ENCODE data around the gene CFAP90. TPM values are rescaled to one million over a fixed set of nuclear protein-coding genes. Genes with fewer than 3 reads are reported as not detected.

CFAP90 gene
- total RNA-seq, 2 donors from 2014 or later = not detected

DNA sequence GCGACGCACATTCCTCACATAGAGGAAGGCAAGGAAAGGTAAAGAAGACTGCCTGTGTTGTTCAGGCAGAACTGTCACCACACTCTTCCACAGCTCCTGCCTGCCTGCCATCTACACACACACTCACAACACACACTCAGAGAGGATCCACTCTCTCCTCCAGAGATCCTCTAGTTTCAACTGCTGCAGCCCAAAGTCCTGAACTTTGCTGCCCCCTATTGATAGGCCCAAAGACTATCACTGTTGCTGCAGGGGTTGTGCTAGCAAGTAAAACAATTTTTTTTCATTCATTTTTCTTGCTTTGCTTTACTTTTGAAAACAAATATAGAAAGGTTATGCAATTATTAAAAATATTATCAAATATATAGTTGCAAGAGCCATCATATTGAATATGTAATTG lies 5.9 kb upstream of the CFAP90 start:
- DNase-seq (ENCODE audit: low spot score) = no peak
- ATAC-seq (ENCODE audit: insufficient number of reproducible peaks, low FRiP score, low read depth) = no peak
- Histone ChIP-seq H3K4me3 (no peak overlapping the region), H3K27me3 (replicated peaks; ENCODE audit: insufficient read depth) (no peaks in the 10 kb centered on the region), H3K36me3 (peaks cover 18% of the 10 kb centered on the region), H3K9me3 (no peaks in the 10 kb centered on the region), H3K4me1 (ENCODE audit: control insufficient read depth in 1 of 2, low read depth in 2 of 2) (peaks cover 0 to 8% of the 10 kb centered on the region in 2 donors), H3K27ac (no peak overlapping the region)
- TF ChIP-seq, protein P1, sequence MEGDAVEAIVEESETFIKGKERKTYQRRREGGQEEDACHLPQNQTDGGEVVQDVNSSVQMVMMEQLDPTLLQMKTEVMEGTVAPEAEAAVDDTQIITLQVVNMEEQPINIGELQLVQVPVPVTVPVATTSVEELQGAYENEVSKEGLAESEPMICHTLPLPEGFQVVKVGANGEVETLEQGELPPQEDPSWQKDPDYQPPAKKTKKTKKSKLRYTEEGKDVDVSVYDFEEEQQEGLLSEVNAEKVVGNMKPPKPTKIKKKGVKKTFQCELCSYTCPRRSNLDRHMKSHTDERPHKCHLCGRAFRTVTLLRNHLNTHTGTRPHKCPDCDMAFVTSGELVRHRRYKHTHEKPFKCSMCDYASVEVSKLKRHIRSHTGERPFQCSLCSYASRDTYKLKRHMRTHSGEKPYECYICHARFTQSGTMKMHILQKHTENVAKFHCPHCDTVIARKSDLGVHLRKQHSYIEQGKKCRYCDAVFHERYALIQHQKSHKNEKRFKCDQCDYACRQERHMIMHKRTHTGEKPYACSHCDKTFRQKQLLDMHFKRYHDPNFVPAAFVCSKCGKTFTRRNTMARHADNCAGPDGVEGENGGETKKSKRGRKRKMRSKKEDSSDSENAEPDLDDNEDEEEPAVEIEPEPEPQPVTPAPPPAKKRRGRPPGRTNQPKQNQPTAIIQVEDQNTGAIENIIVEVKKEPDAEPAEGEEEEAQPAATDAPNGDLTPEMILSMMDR (IDR thresholded peaks at IDR 0.05) = peak; percentile 32

DNA sequence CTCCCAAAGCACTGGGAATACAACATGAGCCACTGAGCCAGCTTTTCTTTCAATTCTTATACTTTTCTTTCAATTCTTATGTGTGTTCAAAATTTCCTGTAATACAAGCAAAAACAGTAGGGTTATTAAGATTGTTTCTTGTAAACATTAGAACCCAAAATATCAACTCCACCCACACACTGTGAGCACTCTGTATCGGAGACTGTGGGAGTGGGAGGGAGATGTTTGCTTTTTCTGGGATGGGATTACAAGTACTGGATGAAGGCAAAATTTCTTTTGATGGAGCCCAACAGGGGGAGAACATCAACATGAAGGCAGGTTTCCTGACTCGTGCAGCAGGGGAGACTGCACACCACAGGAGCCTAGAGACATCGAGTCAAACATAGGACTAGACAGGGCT lies 4.7 kb upstream of the CFAP90 start:
- no peaks in the 10 kb centered on the region for H3K27me3 ChIP-seq (replicated peaks; ENCODE audit: insufficient read depth)
- ATAC-seq (ENCODE audit: insufficient number of reproducible peaks, low FRiP score, low read depth) = no peak
- TF ChIP-seq, protein P1 (IDR thresholded peaks at IDR 0.05) = no peak
- H3K4me1 ChIP-seq (ENCODE audit: control insufficient read depth in 1 of 2, low read depth in 2 of 2) = peaks cover 0 to 8% of the 10 kb centered on the region in 2 donors
- no peak for DNase-seq (ENCODE audit: low spot score)
- H3K4me3 ChIP-seq = no peak overlapping the region
- H3K27ac ChIP-seq = no peak overlapping the region
- peaks cover 15% of the 10 kb centered on the region for H3K36me3 ChIP-seq
- H3K9me3 ChIP-seq = no peaks in the 10 kb centered on the region

DNA sequence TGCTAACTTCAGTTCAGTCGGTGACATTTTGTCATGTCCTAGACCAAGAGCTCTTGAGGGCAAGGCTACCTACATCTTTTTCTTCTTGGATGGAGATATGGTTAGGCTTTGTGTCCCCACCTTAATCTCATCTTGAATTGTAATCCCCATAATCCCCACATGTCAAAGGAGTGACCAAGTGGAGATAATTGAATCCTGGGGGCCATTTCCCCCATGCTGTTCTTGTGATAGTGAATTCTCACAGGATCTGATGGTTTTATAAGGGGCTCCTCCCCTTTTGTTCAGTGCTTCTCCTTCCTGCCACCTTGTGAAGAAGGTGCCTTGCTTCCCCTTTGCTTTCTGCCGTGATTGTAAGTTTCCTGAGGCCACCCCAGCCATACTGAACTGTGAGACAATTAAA lies 2.1 kb upstream of the CFAP90 start:
- ATAC-seq (ENCODE audit: insufficient number of reproducible peaks, low FRiP score, low read depth) = no peak
- peaks cover 4% of the 10 kb centered on the region for H3K36me3 ChIP-seq
- no peak overlapping the region for H3K4me3 ChIP-seq
- H3K27me3 ChIP-seq (replicated peaks; ENCODE audit: insufficient read depth) = no peaks in the 10 kb centered on the region
- H3K9me3 ChIP-seq = no peaks in the 10 kb centered on the region
- peaks cover 5 to 16% of the 10 kb centered on the region in 2 donors for H3K4me1 ChIP-seq (ENCODE audit: control insufficient read depth in 1 of 2, low read depth in 2 of 2)
- TF ChIP-seq, protein P1 (IDR thresholded peaks at IDR 0.05) = no peak
- no peak for DNase-seq (ENCODE audit: low spot score)
- no peak overlapping the region for H3K27ac ChIP-seq

DNA sequence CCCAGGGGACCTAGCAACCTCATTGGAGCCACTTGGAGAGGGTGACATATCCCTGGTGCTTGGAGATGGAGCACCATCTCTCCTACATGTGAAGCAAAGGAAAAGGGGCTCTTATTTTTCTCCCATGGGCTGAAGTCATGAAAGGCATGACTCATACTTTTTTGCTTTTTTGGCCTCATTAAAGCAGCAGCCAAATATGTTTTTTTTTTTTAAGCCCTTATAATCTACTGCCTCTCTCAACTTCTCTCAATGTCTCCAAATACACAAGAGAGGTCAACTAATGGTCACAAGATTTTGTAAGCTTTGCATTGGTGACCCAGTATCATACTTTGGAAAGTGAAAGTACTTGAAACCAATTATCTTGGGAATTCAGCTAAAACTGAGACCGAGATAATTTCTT lies 1.6 kb upstream of the CFAP90 start:
- ATAC-seq (ENCODE audit: insufficient number of reproducible peaks, low FRiP score, low read depth) = no peak

DNA sequence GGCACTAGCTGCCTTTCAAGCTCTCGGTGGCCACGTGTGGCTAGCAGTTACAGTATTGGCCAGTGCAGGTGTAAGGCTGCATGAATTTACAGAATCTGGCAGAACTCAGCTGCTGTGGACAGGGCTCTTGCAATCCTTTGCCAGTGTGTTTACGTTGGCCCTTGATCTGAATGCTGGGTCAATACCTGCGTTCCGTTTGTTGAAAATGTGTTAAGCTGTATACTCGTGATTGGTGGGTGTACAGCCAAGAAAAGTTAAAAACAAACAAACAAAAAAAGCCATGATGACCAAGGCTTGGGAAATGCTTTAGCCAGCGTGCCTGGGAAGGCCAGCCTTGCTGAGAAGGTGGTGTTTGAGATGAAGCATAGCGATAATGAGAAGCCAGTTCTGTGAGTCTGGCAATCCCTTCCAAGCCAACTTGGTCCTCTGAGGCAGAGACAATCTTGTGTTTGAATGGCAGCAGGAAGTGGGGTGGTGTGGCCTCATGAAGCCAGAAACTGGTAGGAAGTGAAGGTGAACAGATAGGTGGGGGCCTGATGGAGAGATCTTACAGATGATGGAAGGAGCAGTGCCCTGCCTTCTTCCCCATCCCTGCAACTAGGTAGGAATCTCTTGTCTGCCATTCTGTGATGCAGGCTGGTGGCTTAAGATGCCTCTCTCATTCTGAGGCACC lies 820 bp upstream of the CFAP90 start:
- H3K9me3 ChIP-seq = no peaks in the 10 kb centered on the region
- no peak overlapping the region for H3K4me3 ChIP-seq
- DNase-seq (ENCODE audit: low spot score) (no peak), ATAC-seq (ENCODE audit: insufficient number of reproducible peaks, low FRiP score, low read depth) (no peak)
- TF ChIP-seq, protein P1 (IDR thresholded peaks at IDR 0.05) = no peak
- no peaks in the 10 kb centered on the region for H3K27me3 ChIP-seq (replicated peaks; ENCODE audit: insufficient read depth)
- no peaks in the 10 kb centered on the region for H3K36me3 ChIP-seq
- H3K27ac ChIP-seq = no peak overlapping the region
- H3K4me1 ChIP-seq (ENCODE audit: control insufficient read depth in 1 of 2, low read depth in 2 of 2) = peaks cover 5 to 16% of the 10 kb centered on the region in 2 donors

More for the DNA sequence above, 1.6 kb upstream of the CFAP90 start:
- Histone ChIP-seq H3K36me3 (peaks cover under 1% of the 10 kb centered on the region), H3K4me1 (ENCODE audit: control insufficient read depth in 1 of 2, low read depth in 2 of 2) (peaks cover 5 to 16% of the 10 kb centered on the region in 2 donors), H3K4me3 (no peak overlapping the region), H3K27me3 (replicated peaks; ENCODE audit: insufficient read depth) (no peaks in the 10 kb centered on the region), H3K27ac (no peak overlapping the region), H3K9me3 (no peaks in the 10 kb centered on the region)
- TF ChIP-seq, protein P1 (IDR thresholded peaks at IDR 0.05) = no peak
- no peak for DNase-seq (ENCODE audit: low spot score)

All from thoracic aorta (tissue), 2 donors.